Measurements from ENCODE around the gene MRPS21.

GRCh38 chr1:150257624-150258585 is 35.8 kb upstream of the MRPS21 start, which contains the start of gene CA14:
- TF ChIP-seq MTA2 (IDR thresholded peaks at IDR 0.05; ENCODE audit: low read depth) = no peak
- no peak for TF ChIP-seq EZH2 (IDR thresholded peaks at IDR 0.05; ENCODE audit: borderline replicate concordance, low read depth, low read length)
- TF ChIP-seq, protein P1, sequence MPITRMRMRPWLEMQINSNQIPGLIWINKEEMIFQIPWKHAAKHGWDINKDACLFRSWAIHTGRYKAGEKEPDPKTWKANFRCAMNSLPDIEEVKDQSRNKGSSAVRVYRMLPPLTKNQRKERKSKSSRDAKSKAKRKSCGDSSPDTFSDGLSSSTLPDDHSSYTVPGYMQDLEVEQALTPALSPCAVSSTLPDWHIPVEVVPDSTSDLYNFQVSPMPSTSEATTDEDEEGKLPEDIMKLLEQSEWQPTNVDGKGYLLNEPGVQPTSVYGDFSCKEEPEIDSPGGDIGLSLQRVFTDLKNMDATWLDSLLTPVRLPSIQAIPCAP (CRISPR knock-in tag; IDR thresholded peaks at IDR 0.05; ENCODE audit: borderline replicate concordance) = no peak
- TF ChIP-seq, protein P2, sequence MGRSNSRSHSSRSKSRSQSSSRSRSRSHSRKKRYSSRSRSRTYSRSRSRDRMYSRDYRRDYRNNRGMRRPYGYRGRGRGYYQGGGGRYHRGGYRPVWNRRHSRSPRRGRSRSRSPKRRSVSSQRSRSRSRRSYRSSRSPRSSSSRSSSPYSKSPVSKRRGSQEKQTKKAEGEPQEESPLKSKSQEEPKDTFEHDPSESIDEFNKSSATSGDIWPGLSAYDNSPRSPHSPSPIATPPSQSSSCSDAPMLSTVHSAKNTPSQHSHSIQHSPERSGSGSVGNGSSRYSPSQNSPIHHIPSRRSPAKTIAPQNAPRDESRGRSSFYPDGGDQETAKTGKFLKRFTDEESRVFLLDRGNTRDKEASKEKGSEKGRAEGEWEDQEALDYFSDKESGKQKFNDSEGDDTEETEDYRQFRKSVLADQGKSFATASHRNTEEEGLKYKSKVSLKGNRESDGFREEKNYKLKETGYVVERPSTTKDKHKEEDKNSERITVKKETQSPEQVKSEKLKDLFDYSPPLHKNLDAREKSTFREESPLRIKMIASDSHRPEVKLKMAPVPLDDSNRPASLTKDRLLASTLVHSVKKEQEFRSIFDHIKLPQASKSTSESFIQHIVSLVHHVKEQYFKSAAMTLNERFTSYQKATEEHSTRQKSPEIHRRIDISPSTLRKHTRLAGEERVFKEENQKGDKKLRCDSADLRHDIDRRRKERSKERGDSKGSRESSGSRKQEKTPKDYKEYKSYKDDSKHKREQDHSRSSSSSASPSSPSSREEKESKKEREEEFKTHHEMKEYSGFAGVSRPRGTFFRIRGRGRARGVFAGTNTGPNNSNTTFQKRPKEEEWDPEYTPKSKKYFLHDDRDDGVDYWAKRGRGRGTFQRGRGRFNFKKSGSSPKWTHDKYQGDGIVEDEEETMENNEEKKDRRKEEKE (IDR thresholded peaks at IDR 0.05; ENCODE audit: borderline replicate concordance in 1 of 2, control insufficient read depth in 1 of 2, low read depth in 2 of 2, low read length in 1 of 2) = no peak
- TF ChIP-seq SPI1 (IDR thresholded peaks at IDR 0.05; ENCODE audit: borderline replicate concordance, low read depth, low read length) = no peak
- no peak for TF ChIP-seq PML (IDR thresholded peaks at IDR 0.05; ENCODE audit: low read length)
- TF ChIP-seq ZFP1 (CRISPR knock-in tag; IDR thresholded peaks at IDR 0.05) = no peak
- TF ChIP-seq RAD21 (CRISPR knock-in tag; conservative IDR thresholded peaks at IDR 0.05 in 1 of 2, IDR thresholded peaks at IDR 0.05 in 1 of 2) = no peak

All from K562 (cell line).